Measurements from ENCODE around the gene FHL1. TPM values are rescaled to one million over a fixed set of nuclear protein-coding genes. Genes with fewer than 3 reads are reported as not detected.

The FHL1 gene
- 59.4 and 73.2 TPM in 2 replicates for total RNA-seq
- 48.1 and 50.6 TPM in 2 replicates for polyA plus RNA-seq
- 58.2 and 63.5 TPM in 2 replicates for polyA plus RNA-seq (2011; cell fraction: cytosol; rRNA removed)
- polyA plus RNA-seq (2011; cell fraction: nucleus; rRNA removed): 89.8 and 89.9 TPM in 2 replicates
- 57.6 and 72.4 TPM in 2 replicates for polyA plus RNA-seq (2012)
- polyA minus RNA-seq: 71.9 and 75.7 TPM in 2 replicates
- polyA minus RNA-seq (2011; cell fraction: cytosol; rRNA and poly(A)+ RNA removed): 46.4 TPM
- 27.7 and 37.5 TPM in 2 replicates for polyA minus RNA-seq (2011; cell fraction: nucleus; rRNA and poly(A)+ RNA removed)
- percentile 64 among the genes with signal in this experiment for Bru-seq, nascent RNA
- percentile 66 among the genes with signal in this experiment for BruChase-seq, experiment 1, labeled RNA remaining after a 6-hour chase
- BruChase-seq, experiment 2, labeled RNA remaining after a 2-hour chase: percentile 55 among the genes with signal in this experiment
- long read RNA-seq, transcript FHL1-205 (7 exons, 2,441 nt): major isoform, 65 of 87 reads
- long read RNA-seq, partial matches to known transcripts: 14 of 87 reads
- long read RNA-seq, other reads (novel, unspliced or antisense): 6 of 87 reads

GRCh38 chrX:136147315-136147901 is at the start of gene FHL1:
FHL1 (plus strand) TSS chrX:136147533.
- POLR2A ChIA-PET: no interaction called here
- peak within 1 kb of the TSS; percentile 41 for H2AFZ ChIP-seq (ENCODE audit: low read depth, low read length)
- H3K79me2 ChIP-seq (ENCODE audit: control insufficient read depth, insufficient read depth, low read length): no peaks in the 10 kb centered on the region
- no peaks in the 10 kb centered on the region for H3K9me3 ChIP-seq (replicated peaks; ENCODE audit: control insufficient read depth, insufficient read depth, low read length)
- H3K4me3 ChIP-seq (replicated peaks in 1 of 3; ENCODE audit: insufficient read depth in 1 of 3, low read depth in 1 of 3, low read length in 3 of 3): peak within 1 kb of the TSS; percentile 56 to 62 (median 61)
- DNase-seq (ENCODE audit: low read depth, low spot score) (peak; percentile 32), FAIRE-seq (no peak)
- no peak within 1 kb of the TSS for H3K27ac ChIP-seq (ENCODE audit: insufficient read depth, low read depth, low read length)
- CTCF ChIA-PET: interaction anchor here (1.8 kb wide), 1 partner anchor 119 kb away, joined by 7 read pairs; no protein-coding TSS in a partner anchor
- dilution Hi-C loops (cut with MboI; ENCODE audit: extremely low pct_ligation_motif_present, low sequenced_read_pairs): no loop called here
- intact Hi-C loops (cut with micrococcal nuclease): loop anchor here (2.0 to 5.0 kb wide), 4 partner anchors 15 to 120 kb away; no protein-coding TSS in a partner anchor
- no peaks in the 10 kb centered on the region for H4K20me1 ChIP-seq (replicated peaks; ENCODE audit: control insufficient read depth, extremely low read depth, insufficient read depth, low read length)
- no peak for TF ChIP-seq EZH2 (IDR thresholded peaks at IDR 0.05; ENCODE audit: borderline replicate concordance, low read depth, low read length, severe bottlenecking)
- TF ChIP-seq MAX (IDR thresholded peaks at IDR 0.05; ENCODE audit: insufficient read depth, insufficient read length): no peak
- TF ChIP-seq GATA2 (IDR thresholded peaks at IDR 0.05; ENCODE audit: insufficient read depth, insufficient read length, low read depth, low read length): no peak
- no peak for TF ChIP-seq MYC (IDR thresholded peaks at IDR 0.05; ENCODE audit: low read depth, low read length)
- TF ChIP-seq JUN (IDR thresholded peaks at IDR 0.05; ENCODE audit: borderline replicate concordance, insufficient read depth, insufficient read length, low read depth): no peak
- TF ChIP-seq CTCF (IDR thresholded peaks at IDR 0.05; ENCODE audit: extremely low read depth in 1 of 2, insufficient read depth in 1 of 2, low read depth in 1 of 2, low read length in 2 of 2): no peak
- TF ChIP-seq POLR2A (IDR thresholded peaks at IDR 0.05; ENCODE audit: low read depth, low read length): no peak
- TF ChIP-seq FOS (IDR thresholded peaks at IDR 0.05; ENCODE audit: borderline replicate concordance, insufficient read depth, low read length): no peak
- no peak for TF ChIP-seq POLR2AphosphoS5 (IDR thresholded peaks at IDR 0.05; ENCODE audit: insufficient read depth, low read depth, low read length)
- no TSS peak for BruUV-seq (replicated peaks)
- peaks cover 2% of the 10 kb centered on the region for H3K4me1 ChIP-seq (ENCODE audit: control insufficient read depth, extremely low read depth, insufficient read depth, low read length)
- H3K27me3 ChIP-seq (ENCODE audit: control insufficient read depth in 2 of 2, insufficient read depth in 2 of 2, low read length in 2 of 2): peaks cover 0 to 2% of the 10 kb centered on the region in 2 experiments
- no peaks in the 10 kb centered on the region for H3K9me1 ChIP-seq (replicated peaks; ENCODE audit: control insufficient read depth, extremely low read depth, insufficient read depth, low read length)
- H3K4me2 ChIP-seq (ENCODE audit: insufficient read depth, low read length): peak within 1 kb of the TSS; percentile 67
- H3K36me3 ChIP-seq (ENCODE audit: control insufficient read depth in 2 of 2, extremely low read depth in 1 of 2, insufficient read depth in 2 of 2, low read length in 2 of 2): no peaks in the 10 kb centered on the region
- H3K9ac ChIP-seq (replicated peaks; ENCODE audit: extremely low read depth, insufficient read depth, low read length): peak within 1 kb of the TSS; percentile 51
